ENCODE measurements around the gene DIPK1B. TPM values are rescaled to one million over a fixed set of nuclear protein-coding genes. Genes with fewer than 3 reads are reported as not detected.
A peak's percentile ranks its signal among the peaks of the same experiment; 100 is the strongest.

DIPK1B gene
- polyA plus RNA-seq, 1 donor from 2014 or later: 65.1 TPM

- no peak for TF ChIP-seq EP300 (conservative IDR thresholded peaks at IDR 0.05; ENCODE audit: poor library complexity, severe bottlenecking)
- no peak for TF ChIP-seq SMC3 (conservative IDR thresholded peaks at IDR 0.05; ENCODE audit: poor library complexity)
- TF ChIP-seq EZH2 (IDR thresholded peaks at IDR 0.05; ENCODE audit: borderline replicate concordance, insufficient read depth, low read length, poor library complexity, severe bottlenecking): no peak
- TF ChIP-seq TAF1 (IDR thresholded peaks at IDR 0.05; ENCODE audit: low read depth): no peak
- no peaks in the 10 kb centered on the region for H3K9me2 ChIP-seq (ENCODE audit: insufficient read depth, low read length)
- no peaks in the 10 kb centered on the region for H3K36me3 ChIP-seq (ENCODE audit: insufficient read depth, low read length)
- no peaks in the 10 kb centered on the region for H3K9me3 ChIP-seq (ENCODE audit: low read length)
- no peak overlapping the region for H3K27ac ChIP-seq (ENCODE audit: low read length)
- no peak overlapping the region for H3K4me2 ChIP-seq (ENCODE audit: low read length)
- H3K4me3 ChIP-seq (ENCODE audit: low read length): no peak overlapping the region
- no peaks in the 10 kb centered on the region for H3K27me3 ChIP-seq (ENCODE audit: insufficient read depth, low read depth, low read length)
- no peaks in the 10 kb centered on the region for H3F3A ChIP-seq (ENCODE audit: insufficient read depth, low read length, poor library complexity, severe bottlenecking)
- no peaks in the 10 kb centered on the region for H3K79me2 ChIP-seq (replicated peaks; ENCODE audit: insufficient read depth, low read length)
- no peak overlapping the region for H3K9ac ChIP-seq (ENCODE audit: low read length)
- no peaks in the 10 kb centered on the region for H4K20me1 ChIP-seq (ENCODE audit: insufficient read depth)
- H2AFZ ChIP-seq (ENCODE audit: low read depth, low read length): no peak overlapping the region
These were observed 48.1 kb upstream of the DIPK1B start for GRCh38 chr9:136664000-136664915.

- Histone ChIP-seq H3K79me2 (replicated peaks; ENCODE audit: insufficient read depth, low read length) (no peaks in the 10 kb centered on the region), H3F3A (ENCODE audit: insufficient read depth, low read length, poor library complexity, severe bottlenecking) (no peaks in the 10 kb centered on the region), H3K9ac (ENCODE audit: low read length) (no peak overlapping the region), H2AFZ (ENCODE audit: low read depth, low read length) (no peak overlapping the region), H3K27me3 (ENCODE audit: insufficient read depth, low read depth, low read length) (no peaks in the 10 kb centered on the region), H3K27ac (ENCODE audit: low read length) (no peak overlapping the region), H3K9me2 (ENCODE audit: insufficient read depth, low read length) (no peaks in the 10 kb centered on the region), H4K20me1 (ENCODE audit: insufficient read depth) (no peaks in the 10 kb centered on the region), H3K4me3 (ENCODE audit: low read length) (peak overlapping the region; percentile 37), H3K9me3 (ENCODE audit: low read length) (no peaks in the 10 kb centered on the region), H3K4me2 (ENCODE audit: low read length) (no peak overlapping the region), H3K36me3 (ENCODE audit: insufficient read depth, low read length) (no peaks in the 10 kb centered on the region)
- TF ChIP-seq POLR2AphosphoS5 (IDR thresholded peaks at IDR 0.05) (no peak), CTCF (IDR thresholded peaks at IDR 0.05; ENCODE audit: poor library complexity, severe bottlenecking) (peak; percentile 15), EP300 (conservative IDR thresholded peaks at IDR 0.05; ENCODE audit: poor library complexity, severe bottlenecking) (no peak)
These were observed 47.2 kb upstream of the DIPK1B start for GRCh38 chr9:136665111-136665703.

- H3K9me3 ChIP-seq (ENCODE audit: low read length): no peaks in the 10 kb centered on the region
- H3K27me3 ChIP-seq (ENCODE audit: insufficient read depth, low read depth, low read length): no peaks in the 10 kb centered on the region
- no peaks in the 10 kb centered on the region for H3K36me3 ChIP-seq (ENCODE audit: insufficient read depth, low read length)
- no peak overlapping the region for H3K4me2 ChIP-seq (ENCODE audit: low read length)
- H3K9ac ChIP-seq (ENCODE audit: low read length): no peak overlapping the region
- H3K9me2 ChIP-seq (ENCODE audit: insufficient read depth, low read length): no peaks in the 10 kb centered on the region
- H4K20me1 ChIP-seq (ENCODE audit: insufficient read depth): no peaks in the 10 kb centered on the region
- no peak overlapping the region for H2AFZ ChIP-seq (ENCODE audit: low read depth, low read length)
- no peaks in the 10 kb centered on the region for H3F3A ChIP-seq (ENCODE audit: insufficient read depth, low read length, poor library complexity, severe bottlenecking)
- no peak overlapping the region for H3K4me3 ChIP-seq (ENCODE audit: low read length)
- H3K79me2 ChIP-seq (replicated peaks; ENCODE audit: insufficient read depth, low read length): no peaks in the 10 kb centered on the region
- TF ChIP-seq EP300 (conservative IDR thresholded peaks at IDR 0.05; ENCODE audit: poor library complexity, severe bottlenecking) (no peak), POLR2AphosphoS5 (IDR thresholded peaks at IDR 0.05) (no peak), CTCF (IDR thresholded peaks at IDR 0.05; ENCODE audit: poor library complexity, severe bottlenecking) (peak; percentile 13), EZH2 (IDR thresholded peaks at IDR 0.05; ENCODE audit: borderline replicate concordance, insufficient read depth, low read length, poor library complexity, severe bottlenecking) (no peak), SMC3 (conservative IDR thresholded peaks at IDR 0.05; ENCODE audit: poor library complexity) (no peak)
- H3K27ac ChIP-seq (ENCODE audit: low read length): no peak overlapping the region
These were observed 46.5 kb upstream of the DIPK1B start for GRCh38 chr9:136665704-136666371.

Measured in neural cell (in vitro differentiated cells).